Activated gamma-delta T cell treated with anti-CD3 and anti-CD28 coated beads, Interleukin-2, amount 50 U/mL, for 16 hours (primary cell): ENCODE measurements around the gene FAM53B.
A peak's percentile ranks its signal among the peaks of the same experiment; 100 is the strongest.

Experiments used
- DNase-seq: peaks from one replicate; pipeline ENCODE4 v3.0.0-alpha.2; 2020; ENCODE audit warnings: low read depth

Gene FAM53B

DNA sequence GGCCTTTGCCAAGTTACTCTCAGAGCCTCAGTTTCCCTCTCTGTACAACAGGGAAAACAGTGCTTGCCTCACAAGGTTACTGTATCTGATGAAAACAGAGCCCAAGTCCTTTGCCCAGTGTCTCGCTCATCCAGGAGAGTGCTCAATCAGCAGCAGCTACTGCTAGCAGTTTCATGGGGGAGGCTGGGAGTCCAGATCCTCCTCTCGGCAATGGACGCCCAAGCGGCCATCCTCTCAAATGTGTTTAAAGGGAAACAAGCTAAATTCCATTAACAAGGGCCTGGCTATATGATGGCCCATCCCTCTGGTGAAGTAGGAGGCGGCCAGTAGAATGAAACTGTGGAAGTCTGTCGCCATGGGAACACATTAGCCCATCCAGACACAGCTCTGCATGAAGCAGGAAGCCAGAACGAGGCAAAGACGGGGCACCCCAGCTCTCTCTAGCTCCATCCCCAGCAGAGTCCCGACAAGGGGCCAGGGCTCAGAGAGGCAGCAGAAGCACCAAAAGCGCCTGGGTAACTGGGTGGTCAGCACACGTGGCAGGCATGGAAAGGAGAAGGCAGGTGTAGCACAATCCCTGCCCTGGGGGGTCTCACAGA, 35.2 kb downstream of the FAM53B start:
- no peak for DNase-seq

DNA sequence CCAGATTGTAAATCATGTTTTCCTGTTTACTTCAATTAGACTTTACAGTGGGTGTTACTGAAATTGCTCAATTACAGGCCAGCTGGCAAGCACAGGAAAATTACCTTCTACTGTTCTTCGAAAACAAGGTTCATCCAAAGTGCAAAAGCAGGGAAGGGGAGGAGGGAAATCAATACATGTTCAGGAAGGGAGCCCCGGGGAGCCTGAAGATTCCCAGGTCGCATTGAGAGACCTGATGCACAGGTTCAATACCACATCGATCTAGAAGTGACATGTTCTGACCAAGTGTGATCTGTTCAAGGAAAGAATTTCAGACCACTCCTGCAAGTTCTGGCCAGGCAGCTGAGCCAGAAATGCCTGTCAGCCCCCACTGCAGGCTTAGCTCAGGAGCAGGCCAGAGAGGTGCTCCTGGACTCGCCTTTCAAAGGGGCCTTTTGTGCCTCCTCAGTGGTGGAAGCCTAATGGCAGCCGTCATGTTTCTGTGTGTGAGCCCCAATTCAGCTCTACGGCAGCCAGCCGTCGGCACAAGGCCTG, 35.9 kb downstream of the FAM53B start:
- no peak for DNase-seq

- no peak for DNase-seq
Observed at GRCh38 chr10:124707551-124707950, 36.6 kb downstream of the FAM53B start.

DNA sequence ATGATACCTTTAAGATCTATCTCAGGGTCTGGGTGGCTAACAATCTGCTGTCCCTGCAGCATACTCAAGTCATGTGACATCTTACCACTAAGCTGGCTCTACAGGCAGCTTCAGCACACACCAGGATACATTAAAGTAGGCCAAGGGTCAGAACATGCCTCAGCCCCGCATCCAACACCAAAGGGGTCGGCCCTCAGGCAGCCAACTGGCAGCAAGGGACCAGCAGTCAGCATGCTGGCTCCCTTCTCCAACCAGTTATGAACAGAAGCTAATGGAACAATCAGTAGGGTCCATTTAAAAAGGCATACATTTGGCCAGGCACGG, 37.1 kb downstream of the FAM53B start:
- DNase-seq: no peak

DNA sequence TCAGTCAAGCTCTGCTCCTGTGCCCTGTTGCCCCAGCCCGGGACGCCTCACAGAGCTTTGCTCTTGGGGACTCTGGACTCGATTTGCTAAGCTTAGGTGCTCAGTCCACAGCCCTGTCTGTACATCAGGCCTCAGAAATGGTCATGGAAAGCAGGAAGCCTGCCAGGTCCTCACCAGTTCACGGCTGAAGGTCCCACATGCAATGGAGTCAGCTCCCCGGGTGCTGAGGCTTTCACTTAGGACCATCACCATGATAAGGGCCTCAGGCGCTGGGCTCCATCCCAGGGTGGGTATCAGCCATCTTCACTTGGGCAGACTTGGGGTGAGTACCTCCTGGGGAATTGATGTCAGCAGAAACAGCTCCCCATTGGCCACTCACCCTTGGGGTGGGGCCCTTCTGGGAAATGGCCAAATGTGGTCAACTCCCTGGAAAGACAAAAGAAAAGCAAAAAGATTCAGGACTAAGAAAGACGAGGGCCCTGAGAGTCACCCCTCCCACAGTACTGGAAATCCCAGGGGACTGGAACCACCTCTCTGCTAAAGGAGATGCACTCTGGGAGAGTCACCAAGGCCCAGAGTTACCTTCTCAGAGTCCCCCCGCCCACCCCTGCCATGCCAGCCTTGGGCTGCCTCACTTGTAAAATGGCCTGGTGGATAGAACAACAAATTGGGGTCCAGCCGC, 37.6 kb downstream of the FAM53B start:
- no peak for DNase-seq

GRCh38 chr10:124705817-124706461, 38.2 kb downstream of the FAM53B start:
- no peak for DNase-seq

DNA sequence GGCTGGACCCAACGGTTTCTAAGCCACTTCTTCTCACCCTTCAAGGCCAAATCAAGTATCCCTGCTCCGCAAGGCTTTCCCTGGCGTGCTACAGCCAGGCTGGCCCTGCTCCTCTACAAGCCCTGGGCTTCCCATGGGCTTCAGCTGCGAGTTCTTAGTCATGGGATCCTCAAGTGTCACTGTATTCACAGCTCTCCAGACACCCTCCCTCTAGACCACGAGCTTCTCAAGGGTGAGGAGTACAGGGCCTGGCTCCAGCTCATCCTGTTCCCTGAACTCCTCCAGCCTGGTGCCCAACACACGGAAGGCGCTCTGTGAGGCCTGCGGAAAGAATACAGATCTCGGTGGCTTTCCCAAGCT, 38.8 kb downstream of the FAM53B start:
- no peak for DNase-seq

DNA sequence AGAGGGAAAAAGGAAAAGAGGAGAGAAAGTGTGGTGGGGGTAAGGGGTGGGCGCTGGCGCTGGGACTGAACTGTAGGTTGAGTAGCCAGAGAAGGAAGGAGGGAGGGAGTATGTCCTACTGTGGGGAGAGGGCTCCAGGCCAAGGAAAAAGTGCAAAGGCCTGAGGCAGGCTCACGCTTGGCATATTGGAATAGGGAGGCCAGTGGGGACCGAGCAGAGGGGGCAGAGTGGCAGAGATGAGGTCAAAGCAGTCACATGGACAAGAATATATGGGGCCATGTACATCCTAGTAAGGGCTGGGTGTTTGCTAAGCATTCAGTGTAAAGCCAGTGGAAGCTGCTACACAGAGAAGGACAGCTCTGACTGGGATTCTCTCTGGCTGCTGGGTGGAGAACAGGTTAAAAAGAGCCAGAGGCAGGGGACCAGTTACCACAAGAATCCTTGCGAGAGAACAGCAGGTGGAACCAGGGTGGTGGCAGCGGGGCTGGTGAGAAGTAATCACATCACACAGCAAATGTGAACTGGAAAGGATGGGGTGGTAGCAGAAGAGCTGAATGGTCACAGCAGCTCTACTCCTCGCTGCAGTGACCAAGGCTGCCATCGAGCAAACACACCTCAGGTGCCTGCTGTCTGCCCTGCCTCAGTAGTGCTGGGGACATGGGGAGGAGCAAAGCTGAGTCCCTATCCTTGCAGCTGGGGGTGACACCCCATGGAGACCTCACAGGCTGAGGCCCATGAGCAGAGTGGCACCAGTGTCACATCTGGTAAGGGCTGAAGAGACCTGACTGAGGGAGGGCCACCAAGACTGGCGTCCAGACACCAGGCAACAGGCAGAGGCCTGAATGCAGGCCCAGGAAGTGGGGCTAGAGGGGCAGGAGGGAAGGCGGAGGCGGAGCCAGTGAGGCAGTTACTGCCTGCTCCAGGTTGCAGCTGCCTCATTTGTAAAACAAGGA, 39.5 kb downstream of the FAM53B start:
- no peak for DNase-seq

- no peak for DNase-seq
Observed at GRCh38 chr10:124703778-124704427, 40.3 kb downstream of the FAM53B start.

DNA sequence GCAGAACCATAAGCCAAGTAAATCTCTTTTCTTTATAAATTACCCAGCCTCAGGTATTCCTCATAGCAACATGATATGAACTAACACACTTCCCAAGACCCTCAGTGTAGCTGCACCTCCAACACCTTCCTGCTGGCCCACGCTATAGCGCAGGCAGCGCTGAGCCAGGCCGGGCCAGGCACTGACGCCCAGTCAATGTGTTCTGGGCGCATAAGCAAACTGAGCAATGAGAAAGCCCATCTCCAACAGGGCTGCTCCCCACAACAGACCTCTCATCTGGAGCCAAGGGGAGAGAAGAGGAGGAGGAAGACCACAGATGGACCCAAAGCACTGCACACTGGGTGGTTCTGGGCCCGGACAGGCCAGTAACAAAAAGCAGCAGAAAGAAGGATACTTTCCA, 40.8 kb downstream of the FAM53B start:
- no peak for DNase-seq

GRCh38 chr10:124701881-124702656, 42.1 kb downstream of the FAM53B start:
- no peak for DNase-seq

DNA sequence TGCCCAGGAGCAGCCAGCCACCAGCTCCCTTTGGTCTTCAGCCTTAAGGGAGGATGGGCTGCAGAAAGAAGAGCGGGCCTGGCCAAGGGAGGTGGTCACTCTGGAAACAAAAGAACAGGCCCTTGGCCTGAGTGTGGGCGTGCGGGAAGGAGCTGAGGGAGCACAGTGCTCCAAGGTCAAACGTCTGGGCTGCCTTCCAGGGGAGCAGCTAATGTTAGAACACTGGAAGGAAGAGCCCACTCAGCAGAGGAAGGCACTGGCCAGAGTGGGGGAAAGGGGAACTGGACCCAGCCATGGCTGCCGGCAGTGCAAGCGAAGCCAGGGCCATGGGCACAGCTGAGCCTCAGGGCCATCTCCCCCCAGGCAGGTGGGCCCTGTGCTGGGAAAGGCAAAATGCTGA, 42.7 kb downstream of the FAM53B start:
- no peak for DNase-seq

DNA sequence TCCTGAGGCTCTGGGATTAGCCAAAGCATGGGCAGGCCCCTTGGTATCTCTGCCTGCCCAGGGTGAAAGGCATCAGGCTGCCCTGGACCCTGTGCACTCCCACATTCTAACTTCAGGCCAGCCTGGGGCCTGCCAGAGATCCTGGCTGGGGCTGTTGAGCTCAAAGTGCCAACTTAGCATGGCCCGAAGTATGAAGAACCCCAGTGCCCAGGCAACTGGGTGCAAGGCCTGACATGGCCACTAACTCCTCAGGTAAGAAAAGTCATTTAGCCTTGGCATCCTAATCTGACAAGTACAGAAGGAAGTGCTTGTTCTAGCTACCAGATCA, 43.2 kb downstream of the FAM53B start:
- DNase-seq: no peak

DNA sequence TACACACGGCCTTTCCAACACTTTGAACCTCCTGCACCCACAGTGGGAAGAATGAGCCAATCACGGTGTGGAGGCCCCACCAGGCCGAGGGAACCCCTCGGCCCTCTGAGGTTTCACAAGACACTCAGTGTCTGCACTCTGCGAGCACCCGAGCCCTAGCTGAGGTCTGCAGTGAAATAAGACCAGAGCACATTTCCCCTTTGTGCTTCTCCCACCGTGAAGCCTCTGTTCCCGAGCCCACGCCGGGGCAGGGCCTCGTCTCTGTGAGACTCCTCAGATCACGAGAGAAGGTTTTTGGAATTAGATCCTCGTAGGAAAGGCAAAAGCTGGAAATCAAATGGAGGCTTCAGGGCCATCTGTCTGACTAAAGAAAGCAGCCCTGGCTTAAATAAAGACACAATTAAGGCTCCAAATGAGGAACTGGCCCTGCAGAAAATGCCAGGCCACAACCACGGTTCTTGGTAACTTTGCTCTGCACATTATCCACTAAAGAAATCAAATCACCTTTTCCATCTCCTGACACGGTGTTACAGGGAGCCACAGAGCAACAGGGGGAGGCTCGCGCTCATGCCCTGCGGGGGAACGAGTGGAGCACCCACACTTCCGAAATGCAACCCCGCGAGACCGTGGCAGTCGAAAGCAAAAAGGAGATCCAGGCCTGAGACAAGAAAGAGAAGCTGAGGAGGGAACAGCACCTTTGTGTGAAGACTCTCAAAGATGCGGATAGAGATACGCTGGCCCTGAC, 43.7 kb downstream of the FAM53B start:
- DNase-seq: no peak

DNA sequence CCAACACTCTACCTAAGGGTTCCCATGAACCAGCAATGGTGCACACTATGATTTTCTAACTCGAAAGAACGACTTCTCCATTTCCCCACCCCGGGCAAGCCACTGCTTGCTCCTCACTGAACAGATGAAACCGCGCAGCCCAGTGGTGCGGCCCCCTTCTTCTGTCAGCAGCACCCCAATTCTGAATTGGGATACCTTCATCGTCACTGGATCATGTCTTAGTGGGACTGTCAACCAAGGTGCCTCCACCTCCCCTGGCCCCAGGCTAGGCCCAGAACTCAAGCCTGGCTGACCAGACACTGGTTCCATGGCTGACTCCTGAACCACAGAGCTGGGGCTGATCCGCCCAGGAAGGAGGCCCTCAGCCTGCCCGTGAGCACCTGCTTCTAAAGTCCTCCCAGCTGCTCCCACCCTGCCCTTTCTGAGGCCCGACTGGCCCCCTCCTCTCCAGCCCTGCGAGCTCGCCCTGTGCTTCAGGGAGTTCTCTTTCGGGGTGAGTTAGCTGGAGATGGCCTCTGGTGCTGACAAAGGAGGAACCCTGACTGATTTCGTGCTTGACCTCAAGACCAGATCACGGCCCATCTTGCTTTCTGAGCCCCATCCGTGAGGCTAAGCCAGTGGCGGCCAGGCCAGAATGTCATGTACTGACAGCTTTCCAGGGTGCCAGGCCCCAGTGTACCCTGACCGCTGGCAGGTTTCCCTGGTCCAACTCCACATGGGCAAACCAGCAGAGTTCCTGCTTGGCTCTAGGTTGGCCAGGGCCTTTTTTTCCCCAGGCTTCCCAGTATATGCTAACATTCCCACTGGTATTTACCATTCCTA, 44.5 kb downstream of the FAM53B start:
- no peak for DNase-seq

- no peak for DNase-seq
Observed at GRCh38 chr10:124698545-124699469, 45.4 kb downstream of the FAM53B start.

GRCh38 chr10:124697837-124698544, 46.2 kb downstream of the FAM53B start:
- peak; percentile 49 for DNase-seq

DNA sequence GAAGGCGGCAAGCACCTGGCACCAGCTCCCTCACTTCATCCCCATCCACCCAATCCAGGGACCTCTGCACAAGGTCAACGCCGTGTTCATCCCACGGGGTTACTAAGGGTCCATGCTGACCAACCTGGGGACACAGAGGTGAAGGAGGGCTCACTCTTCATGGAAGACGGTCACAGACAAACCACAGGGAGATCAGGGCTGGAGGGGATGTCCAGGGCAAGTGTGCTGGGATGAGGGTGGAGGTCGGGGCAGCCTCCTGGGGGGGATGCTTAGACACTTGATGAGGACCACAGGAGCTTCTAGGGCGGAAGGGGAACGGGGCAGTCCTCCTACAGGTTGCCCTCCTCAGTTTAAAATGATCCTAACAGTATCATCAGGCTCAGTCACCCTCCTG, 46.7 kb downstream of the FAM53B start:
- DNase-seq: no peak
